ENCODE data around the gene COPB2.
A peak's percentile ranks its signal among the peaks of the same experiment; 100 is the strongest.

The COPB2 gene

GRCh38 chr3:139354661-139355060, 34.8 kb downstream of the COPB2 start:
- no peak overlapping the region for H3K27ac ChIP-seq
- no peak for TF ChIP-seq CTCF (conservative IDR thresholded peaks at IDR 0.05)

GRCh38 chr3:139353920-139354556, 35.4 kb downstream of the COPB2 start:
- no peak overlapping the region for H3K27ac ChIP-seq
- peak; percentile 91 for TF ChIP-seq CTCF (conservative IDR thresholded peaks at IDR 0.05)

GRCh38 chr3:139346771-139347170, 42.7 kb downstream of the COPB2 start:
- H3K27ac ChIP-seq, result no peak overlapping the region
- TF ChIP-seq CTCF (conservative IDR thresholded peaks at IDR 0.05), result no peak

- no peak for TF ChIP-seq CTCF (conservative IDR thresholded peaks at IDR 0.05)
- H3K27ac ChIP-seq, result peak within 1 kb of the TSS; percentile 66
These were observed 45.3 kb downstream of the COPB2 start, which contains the start of gene MRPS22 for GRCh38 chr3:139343895-139344856. Gene MRPS22, plus strand, starts transcription at chr3:139344020. Its CDS starts 7 bp downstream, at chr3:139344027.

- TF ChIP-seq CTCF (conservative IDR thresholded peaks at IDR 0.05), result no peak
- no peak overlapping the region for H3K27ac ChIP-seq
These were observed 47.4 kb downstream of the COPB2 start for GRCh38 chr3:139342054-139342453.

- TF ChIP-seq CTCF (conservative IDR thresholded peaks at IDR 0.05), result no peak
These were observed 48.7 kb downstream of the COPB2 start for GRCh38 chr3:139340784-139341183.

GRCh38 chr3:139339219-139339906, 50.1 kb downstream of the COPB2 start:
- no peak overlapping the region for H3K27ac ChIP-seq
- TF ChIP-seq CTCF (conservative IDR thresholded peaks at IDR 0.05), result no peak

More at GRCh38 chr3:139340784-139341183, 48.7 kb downstream of the COPB2 start:
- no peak overlapping the region for H3K27ac ChIP-seq
